ENCODE measurements around the gene CFAP46. TPM values are rescaled to one million over a fixed set of nuclear protein-coding genes. Genes with fewer than 3 reads are reported as not detected.

CFAP46 gene
- total and polyA plus RNA-seq, 2 donors (not counting 1 experiment from before 2014, with no cell fraction given) = 0.07 TPM; not detected in 1

DNA sequence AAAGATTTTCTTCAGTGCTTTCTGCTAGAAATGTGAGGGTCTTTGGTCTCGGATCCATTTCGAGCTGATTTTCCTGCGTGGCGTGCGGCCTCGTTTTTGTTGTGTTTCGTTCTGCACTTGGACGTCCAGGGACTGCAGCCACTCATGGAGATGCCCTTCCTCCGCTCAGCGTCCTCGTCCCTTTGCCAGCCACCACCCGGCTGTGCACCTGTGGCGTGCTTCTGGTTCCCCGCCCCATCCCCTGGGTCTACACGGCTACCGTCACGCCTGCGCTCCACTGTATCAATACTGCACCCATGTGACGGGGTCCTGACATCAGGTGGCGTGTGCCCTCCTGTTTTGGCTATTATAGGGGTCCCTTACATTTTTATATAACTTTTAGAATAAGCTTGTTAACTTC lies 113.7 kb downstream of the CFAP46 start:
- H3K9me3 Mint-ChIP-seq (ENCODE audit: insufficient read depth) = no peaks in the 10 kb centered on the region
- WGBS (ENCODE audit: insufficient coverage) = 97% methylated on average over 18 of the region's 20 CpGs
- peaks cover 0 to 17% (median 0%) of the 10 kb centered on the region in 3 donors for H3K9me3 ChIP-seq (ENCODE audit: control extremely low read depth in 1 of 3, control insufficient read depth in 2 of 3, insufficient read depth in 1 of 3, low read length in 2 of 3)
- H3K4me3 ChIP-seq (ENCODE audit: control extremely low read depth in 1 of 5, extremely low read depth in 1 of 5, insufficient read depth in 1 of 5, low read depth in 2 of 5, low read length in 4 of 5) = no peak overlapping the region
- H3K9ac ChIP-seq (ENCODE audit: low read length) = no peak overlapping the region
- no peak for TF ChIP-seq EZH2 (IDR thresholded peaks at IDR 0.05; ENCODE audit: borderline replicate concordance, insufficient read depth, low read depth, low read length, poor library complexity, severe bottlenecking)
- TF ChIP-seq, protein P1, sequence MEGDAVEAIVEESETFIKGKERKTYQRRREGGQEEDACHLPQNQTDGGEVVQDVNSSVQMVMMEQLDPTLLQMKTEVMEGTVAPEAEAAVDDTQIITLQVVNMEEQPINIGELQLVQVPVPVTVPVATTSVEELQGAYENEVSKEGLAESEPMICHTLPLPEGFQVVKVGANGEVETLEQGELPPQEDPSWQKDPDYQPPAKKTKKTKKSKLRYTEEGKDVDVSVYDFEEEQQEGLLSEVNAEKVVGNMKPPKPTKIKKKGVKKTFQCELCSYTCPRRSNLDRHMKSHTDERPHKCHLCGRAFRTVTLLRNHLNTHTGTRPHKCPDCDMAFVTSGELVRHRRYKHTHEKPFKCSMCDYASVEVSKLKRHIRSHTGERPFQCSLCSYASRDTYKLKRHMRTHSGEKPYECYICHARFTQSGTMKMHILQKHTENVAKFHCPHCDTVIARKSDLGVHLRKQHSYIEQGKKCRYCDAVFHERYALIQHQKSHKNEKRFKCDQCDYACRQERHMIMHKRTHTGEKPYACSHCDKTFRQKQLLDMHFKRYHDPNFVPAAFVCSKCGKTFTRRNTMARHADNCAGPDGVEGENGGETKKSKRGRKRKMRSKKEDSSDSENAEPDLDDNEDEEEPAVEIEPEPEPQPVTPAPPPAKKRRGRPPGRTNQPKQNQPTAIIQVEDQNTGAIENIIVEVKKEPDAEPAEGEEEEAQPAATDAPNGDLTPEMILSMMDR (IDR thresholded peaks at IDR 0.05) = no peak
- H3K27me3 ChIP-seq (replicated peaks in 1 of 4; ENCODE audit: control extremely low read depth in 1 of 4, control insufficient read depth in 3 of 4, insufficient read depth in 4 of 4, low read length in 3 of 4) = no peaks in the 10 kb centered on the region
- no peak overlapping the region for H3K27ac ChIP-seq (ENCODE audit: low read length in 2 of 2)
- ChIA-PET POLR2A (no interaction called here), CTCF (interaction anchor here (0.7 kb wide), 1 partner anchor 1104 kb away, joined by 4 read pairs; no protein-coding TSS in a partner anchor)
- H3K27me3 Mint-ChIP-seq = no peaks in the 10 kb centered on the region
- no peaks in the 10 kb centered on the region for H3K36me3 ChIP-seq (replicated peaks in 1 of 2; ENCODE audit: control extremely low read depth in 1 of 2, control insufficient read depth in 1 of 2, extremely low read depth in 1 of 2, insufficient read depth in 2 of 2, low read length in 1 of 2)
- no peak overlapping the region for H3K27ac Mint-ChIP-seq
- H2AFZ ChIP-seq (ENCODE audit: insufficient read depth, low read depth, low read length, poor library complexity, severe bottlenecking) = no peak overlapping the region
- H3K4me1 Mint-ChIP-seq = no peaks in the 10 kb centered on the region
- no peaks in the 10 kb centered on the region for H4K20me1 ChIP-seq (ENCODE audit: control insufficient read depth, insufficient read depth, low read length, poor library complexity, severe bottlenecking)
- ATAC-seq (ENCODE audit: low read depth) (no peak), DNase-seq (no peak)
- H3K79me2 ChIP-seq (ENCODE audit: control insufficient read depth, insufficient read depth, low read length) = no peaks in the 10 kb centered on the region
- H3K4me2 ChIP-seq (replicated peaks; ENCODE audit: low read depth, low read length, poor library complexity, severe bottlenecking) = no peak overlapping the region
- intact Hi-C loops (cut with micrococcal nuclease) = no loop called here
- H3K4me3 Mint-ChIP-seq = no peak overlapping the region
- no peaks in the 10 kb centered on the region for H3K4me1 ChIP-seq (ENCODE audit: control insufficient read depth in 2 of 2, insufficient read depth in 2 of 2, low read length in 2 of 2)

DNA sequence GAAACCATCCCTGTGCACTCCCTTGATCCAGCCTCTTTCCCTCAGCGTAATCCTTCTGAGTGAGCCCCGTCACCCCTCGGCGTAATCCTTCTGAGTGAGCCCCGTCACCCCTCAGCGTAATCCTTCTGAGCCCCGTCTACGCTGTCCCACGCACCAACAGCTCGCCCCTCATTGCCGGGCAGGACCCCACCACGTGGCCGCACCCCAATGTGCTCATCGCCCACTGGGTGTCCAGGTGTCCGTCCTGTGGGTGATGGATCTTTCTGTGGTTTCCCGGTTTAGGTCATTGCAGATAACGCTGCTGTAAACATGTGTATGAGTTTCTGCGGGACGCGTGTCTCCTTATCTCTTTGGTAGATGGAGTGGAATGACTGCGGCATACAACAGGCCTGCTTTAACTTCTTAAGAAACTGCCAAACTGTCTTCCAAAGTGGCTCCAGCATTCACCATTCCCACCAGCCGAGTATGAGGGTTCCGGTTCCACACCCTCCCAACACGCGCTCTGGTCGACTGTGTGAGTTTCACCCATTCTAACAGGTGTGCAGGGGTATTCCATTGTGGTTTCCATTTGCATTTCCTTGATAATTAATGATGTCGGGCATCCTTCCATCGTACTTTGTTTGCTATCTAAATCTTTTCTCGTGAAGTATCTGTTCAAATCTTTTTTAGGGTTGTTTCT lies 114.4 kb downstream of the CFAP46 start:
- no peaks in the 10 kb centered on the region for H3K79me2 ChIP-seq (ENCODE audit: control insufficient read depth, insufficient read depth, low read length)

More for the DNA sequence above, 114.4 kb downstream of the CFAP46 start:
- TF ChIP-seq, protein P1 (IDR thresholded peaks at IDR 0.05) = no peak
- no peak for TF ChIP-seq EZH2 (IDR thresholded peaks at IDR 0.05; ENCODE audit: borderline replicate concordance, insufficient read depth, low read depth, low read length, poor library complexity, severe bottlenecking)
- H3K27ac Mint-ChIP-seq = no peak overlapping the region
- H3K9me3 Mint-ChIP-seq (ENCODE audit: insufficient read depth) = no peaks in the 10 kb centered on the region
- CTCF ChIA-PET = no interaction called here
- Histone ChIP-seq H3K27ac (ENCODE audit: low read length in 2 of 2) (no peak overlapping the region), H3K27me3 (replicated peaks in 1 of 4; ENCODE audit: control extremely low read depth in 1 of 4, control insufficient read depth in 3 of 4, insufficient read depth in 4 of 4, low read length in 3 of 4) (no peaks in the 10 kb centered on the region), H2AFZ (ENCODE audit: insufficient read depth, low read depth, low read length, poor library complexity, severe bottlenecking) (no peak overlapping the region), H4K20me1 (ENCODE audit: control insufficient read depth, insufficient read depth, low read length, poor library complexity, severe bottlenecking) (no peaks in the 10 kb centered on the region), H3K36me3 (replicated peaks in 1 of 2; ENCODE audit: control extremely low read depth in 1 of 2, control insufficient read depth in 1 of 2, extremely low read depth in 1 of 2, insufficient read depth in 2 of 2, low read length in 1 of 2) (no peaks in the 10 kb centered on the region), H3K4me3 (ENCODE audit: control extremely low read depth in 1 of 5, extremely low read depth in 1 of 5, insufficient read depth in 1 of 5, low read depth in 2 of 5, low read length in 4 of 5) (no peak overlapping the region), H3K9me3 (ENCODE audit: control extremely low read depth in 1 of 3, control insufficient read depth in 2 of 3, insufficient read depth in 1 of 3, low read length in 2 of 3) (peaks cover 0 to 17% (median 0%) of the 10 kb centered on the region in 3 donors), H3K4me1 (ENCODE audit: control insufficient read depth in 2 of 2, insufficient read depth in 2 of 2, low read length in 2 of 2) (no peaks in the 10 kb centered on the region), H3K4me2 (replicated peaks; ENCODE audit: low read depth, low read length, poor library complexity, severe bottlenecking) (no peak overlapping the region), H3K9ac (ENCODE audit: low read length) (no peak overlapping the region)
- DNase-seq (no peak), ATAC-seq (ENCODE audit: low read depth) (no peak)
- no peaks in the 10 kb centered on the region for H3K4me1 Mint-ChIP-seq
- no peak overlapping the region for H3K4me3 Mint-ChIP-seq
- intact Hi-C loops (cut with micrococcal nuclease) = no loop called here
- no peaks in the 10 kb centered on the region for H3K27me3 Mint-ChIP-seq
- POLR2A ChIA-PET = no interaction called here
- WGBS (ENCODE audit: insufficient coverage) = 92% methylated on average over 21 of the region's 29 CpGs
